HG02588 (cell line): ENCODE measurements around the gene S100A6.
A peak's percentile ranks its signal among the peaks of the same experiment; 100 is the strongest.
"Not testable (repeated sequence)": the region's sequence is repeated elsewhere in the genome, so short reads cannot be mapped to it uniquely, and the experiment has no call there.

ENCODE experiments used
- ATAC-seq: cut with Tn5 transposase; IDR thresholded peaks from one replicate; pipeline ENCODE4 v1.9.1; 2021; ENCODE audit warnings: mild to moderate bottlenecking, moderate library complexity; ENCODE audit not compliant: unreplicated experiment

The S100A6 gene

GRCh38 chr1:153535242-153536011, at the start of gene S100A6:
TSS of gene S100A6 (minus strand) at chr1:153535991. CDS start at chr1:153535339, 652 bp downstream.
- no peak for ATAC-seq

DNA sequence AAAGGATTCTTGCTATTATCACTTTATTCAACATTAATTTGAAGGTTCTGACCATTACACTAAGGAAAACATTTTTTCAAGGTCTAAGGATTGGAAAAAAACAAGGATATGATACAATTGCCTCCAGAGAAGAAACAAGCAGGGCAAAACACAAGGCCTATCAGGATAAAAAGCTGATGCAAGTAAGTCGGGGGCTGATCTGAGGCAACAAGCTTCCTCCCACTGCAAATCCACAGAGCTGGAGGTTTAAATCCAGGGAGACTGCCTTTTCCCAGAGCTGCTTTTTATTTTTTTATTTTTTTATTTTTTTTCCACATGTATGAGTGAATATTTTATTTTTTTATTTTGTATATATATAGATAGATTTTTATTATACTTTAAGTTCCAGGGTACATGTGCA, 49.2 kb upstream of the S100A6 start:
- ATAC-seq, result no peak

GRCh38 chr1:153583976-153584375, 48.2 kb upstream of the S100A6 start:
- no peak for ATAC-seq

DNA sequence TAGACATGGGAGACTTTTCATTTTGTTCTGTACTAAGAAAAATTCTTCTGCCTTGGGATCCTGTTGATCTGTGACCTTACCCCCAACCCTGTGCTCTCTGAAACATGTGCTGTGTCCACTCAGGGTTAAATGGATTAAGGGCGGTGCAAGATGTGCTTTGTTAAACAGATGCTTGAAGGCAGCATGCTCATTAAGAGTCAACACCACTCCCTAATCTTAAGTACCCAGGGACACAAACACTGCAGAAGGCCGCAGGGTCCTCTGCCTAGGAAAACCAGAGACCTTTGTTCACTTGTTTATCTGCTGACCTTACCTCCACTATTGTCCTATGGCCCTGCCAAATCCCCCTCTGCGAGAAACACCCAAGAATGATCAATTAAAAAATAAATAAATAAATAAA, 47.7 kb upstream of the S100A6 start:
- not testable (repeated sequence) for ATAC-seq

DNA sequence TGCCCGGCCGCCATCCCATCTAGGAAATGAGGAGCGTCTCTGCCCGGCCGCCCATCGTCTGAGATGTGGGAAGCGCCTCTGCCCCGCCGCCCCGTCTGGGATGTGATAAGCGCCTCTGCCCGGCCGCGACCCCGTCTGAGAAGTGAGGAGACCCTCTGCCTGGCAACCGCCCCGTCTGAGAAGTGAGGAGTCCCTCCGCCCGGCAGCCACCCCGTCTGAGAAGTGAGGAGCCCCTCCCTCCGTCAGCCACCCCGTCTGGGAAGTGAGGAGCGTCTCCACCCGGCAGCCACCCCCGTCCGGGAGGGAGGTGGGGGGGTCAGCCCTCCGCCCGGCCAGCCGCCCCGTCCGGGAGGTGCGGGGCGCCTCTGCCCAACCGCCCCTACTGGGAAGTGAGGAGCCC, 47.0 kb upstream of the S100A6 start:
- not testable (repeated sequence) for ATAC-seq

GRCh38 chr1:153578936-153579335, 43.1 kb upstream of the S100A6 start:
- no peak for ATAC-seq

- ATAC-seq, result no peak
These were observed 42.7 kb upstream of the S100A6 start for GRCh38 chr1:153578490-153578889.

- ATAC-seq, result no peak
These were observed 41.8 kb upstream of the S100A6 start for GRCh38 chr1:153577624-153578051.

DNA sequence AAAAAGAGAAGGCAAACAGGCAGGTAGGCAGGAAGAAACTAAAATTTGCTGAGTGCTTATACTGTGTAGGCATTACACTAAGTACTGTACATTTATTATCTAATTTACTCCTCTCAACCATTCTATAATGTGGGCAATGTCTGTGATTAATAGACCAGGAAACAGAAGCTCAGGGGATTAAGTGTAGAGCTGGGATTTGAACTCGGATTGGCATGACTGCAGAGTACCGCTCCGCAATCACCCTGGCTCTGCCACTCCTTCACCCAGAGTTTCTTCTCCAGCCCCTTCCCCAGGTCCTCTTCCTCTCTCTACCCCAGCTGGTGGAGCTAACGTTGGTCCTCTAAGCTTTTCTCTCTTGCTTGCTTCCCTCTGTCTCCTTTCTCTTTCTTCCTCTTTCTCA, 41.3 kb upstream of the S100A6 start:
- ATAC-seq, result no peak

DNA sequence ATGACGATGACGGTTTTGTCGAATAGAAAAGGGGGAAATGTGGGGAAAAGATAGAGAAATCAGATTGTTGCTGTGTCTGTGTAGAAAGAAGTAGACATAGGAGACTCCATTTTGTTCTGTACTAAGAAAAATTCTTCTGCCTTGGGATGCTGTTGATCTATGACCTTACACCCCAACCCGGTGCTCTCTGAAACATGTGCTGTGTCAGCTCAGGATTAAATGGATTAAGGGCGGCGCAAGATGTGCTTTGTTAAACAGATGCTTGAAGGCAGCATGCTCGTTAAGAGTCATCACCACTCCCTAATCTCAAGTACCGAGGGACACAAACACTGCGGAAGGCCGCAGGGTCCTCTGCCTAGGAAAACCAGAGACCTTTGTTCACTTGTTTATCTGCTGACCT, 39.7 kb upstream of the S100A6 start:
- not testable (repeated sequence) for ATAC-seq

- not testable (repeated sequence) for ATAC-seq
These were observed 39.3 kb upstream of the S100A6 start for GRCh38 chr1:153575081-153575491.

DNA sequence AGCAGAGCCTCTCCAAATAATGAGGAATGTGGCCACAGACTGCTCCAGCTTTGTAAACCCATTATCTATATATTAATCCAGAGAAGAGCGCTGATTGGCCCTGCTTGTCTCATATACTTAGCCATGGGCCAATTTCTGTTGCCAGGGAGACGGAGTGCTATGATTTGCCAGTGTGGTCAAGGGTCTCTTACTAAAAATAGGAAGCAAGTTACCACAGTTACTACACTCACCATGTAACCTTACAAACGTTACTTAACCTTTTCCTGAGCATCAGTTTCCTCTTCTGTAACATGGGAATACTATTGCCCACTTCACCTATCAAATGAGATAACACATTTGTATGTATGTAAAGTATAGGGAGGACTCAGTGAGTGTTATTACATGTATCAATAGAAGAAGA, 37.6 kb upstream of the S100A6 start:
- ATAC-seq, result no peak

DNA sequence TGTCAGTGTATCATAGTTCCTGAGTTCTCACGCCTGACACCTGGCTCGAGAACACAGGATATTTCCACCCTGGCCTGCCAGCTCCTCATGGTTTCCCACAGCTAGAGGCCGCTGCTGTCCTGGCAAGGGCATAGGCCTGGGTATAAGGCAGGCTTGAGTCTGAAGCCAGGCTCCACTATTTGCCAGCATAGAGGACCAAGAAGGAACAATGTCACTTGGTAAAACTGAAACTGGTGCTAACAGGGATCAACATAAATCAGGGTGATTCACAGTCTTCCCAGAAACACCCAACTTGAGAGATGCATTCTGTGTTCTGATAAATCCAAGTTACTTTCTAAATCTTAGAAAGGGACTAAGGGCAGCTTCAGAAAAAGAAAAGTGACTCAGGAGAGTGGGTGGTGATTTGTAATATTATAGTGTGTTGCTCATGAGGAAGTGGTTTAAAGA, 36.8 kb upstream of the S100A6 start:
- peak; percentile 59 for ATAC-seq

GRCh38 chr1:153571706-153572105, 35.9 kb upstream of the S100A6 start:
- ATAC-seq, result no peak

GRCh38 chr1:153570874-153571273, 35.1 kb upstream of the S100A6 start:
- ATAC-seq, result no peak

- ATAC-seq, result no peak
These were observed 33.7 kb upstream of the S100A6 start for GRCh38 chr1:153569465-153569864.

DNA sequence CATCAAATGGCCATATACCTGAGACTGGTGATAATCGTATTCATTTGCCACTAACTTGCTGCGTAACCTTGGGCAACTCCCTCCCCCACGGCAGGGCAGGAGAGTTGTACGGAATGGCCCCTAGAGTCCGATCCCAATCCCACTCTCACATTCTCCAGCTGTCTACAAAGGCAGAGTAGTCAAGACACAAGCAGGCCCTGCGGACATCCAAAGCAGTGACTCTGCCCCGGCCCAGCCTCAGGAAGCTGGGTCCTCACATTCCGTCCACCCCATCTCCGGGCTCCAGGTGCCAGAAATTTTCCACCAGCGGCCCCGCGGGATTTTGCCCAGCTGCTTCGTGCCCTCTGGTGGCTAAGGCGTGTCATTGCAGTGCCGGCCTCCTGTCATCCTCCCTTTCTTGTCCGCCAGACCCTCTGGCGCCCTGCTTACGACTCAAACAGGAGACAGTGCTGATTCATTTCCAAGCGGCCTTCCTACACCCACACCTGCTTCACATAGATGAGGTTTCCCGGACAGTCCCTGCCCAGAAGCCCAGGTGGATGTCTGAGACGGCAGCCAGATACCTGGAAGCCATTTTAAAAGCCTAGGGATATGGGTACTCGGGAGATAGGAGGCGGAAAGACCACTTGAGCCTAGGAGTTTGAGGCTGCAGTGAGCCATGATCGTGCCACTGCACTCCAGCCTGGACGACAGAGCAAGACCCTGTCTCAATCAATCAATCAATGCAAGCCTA, 32.7 kb upstream of the S100A6 start:
- no peak for ATAC-seq

GRCh38 chr1:153567621-153568366, 32.0 kb upstream of the S100A6 start:
- ATAC-seq, result no peak

DNA sequence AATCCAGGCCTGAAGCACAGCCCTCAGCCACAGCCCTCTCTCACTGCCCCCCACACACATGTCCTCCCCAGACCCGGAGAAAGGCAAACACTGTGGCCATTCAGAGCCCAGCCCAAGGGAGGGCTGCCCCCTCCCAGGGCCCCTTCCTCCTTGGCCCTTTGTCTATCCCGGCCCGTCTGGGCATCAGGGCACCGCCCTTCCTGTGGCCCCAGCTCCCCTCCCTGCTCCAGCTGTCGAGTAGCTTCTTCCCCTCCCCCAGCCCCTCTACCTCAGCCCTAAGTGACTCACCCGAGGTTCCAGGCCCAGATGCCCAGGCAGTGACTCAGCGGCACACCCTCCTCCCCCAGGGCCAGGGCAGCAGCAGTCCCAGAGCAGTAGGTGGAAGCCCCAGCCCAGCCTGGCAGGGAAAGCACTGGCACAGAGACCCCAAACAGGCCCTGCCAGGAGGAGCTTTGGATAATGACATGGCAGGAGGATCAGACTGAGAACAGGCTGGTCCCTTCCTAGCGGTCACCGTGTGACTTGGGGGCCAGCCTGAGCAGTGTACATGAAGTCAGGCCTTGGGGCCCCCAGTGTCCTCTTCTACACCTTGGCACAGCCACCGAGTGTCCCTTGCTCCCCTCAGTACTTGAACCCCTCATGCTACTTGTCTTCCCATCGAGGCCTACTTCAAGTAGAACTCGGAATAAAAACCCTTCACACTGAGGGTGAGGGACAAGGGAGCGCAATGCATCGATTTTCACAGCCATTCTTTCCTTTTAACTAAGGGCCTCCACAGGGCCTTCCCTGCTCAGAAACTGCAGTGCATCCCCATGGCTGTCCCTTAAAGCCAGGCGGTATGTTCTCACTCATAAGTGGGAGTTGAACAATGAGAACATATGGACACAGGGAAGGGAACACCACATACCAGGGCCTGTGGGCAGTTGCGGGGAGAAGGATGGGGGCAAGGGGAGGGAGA, 30.9 kb upstream of the S100A6 start:
- ATAC-seq, result no peak
